GM19438 (cell line): ENCODE results near the gene PCSK5.
"Not testable (repeated sequence)": the region's sequence is repeated elsewhere in the genome, so short reads cannot be mapped to it uniquely, and the experiment has no call there.

Experiments
- ATAC-seq: cut with Tn5 transposase; IDR thresholded peaks from one replicate; pipeline ENCODE4 v1.9.1; 2021; ENCODE audit warnings: low read depth; ENCODE audit not compliant: unreplicated experiment

Gene PCSK5

DNA sequence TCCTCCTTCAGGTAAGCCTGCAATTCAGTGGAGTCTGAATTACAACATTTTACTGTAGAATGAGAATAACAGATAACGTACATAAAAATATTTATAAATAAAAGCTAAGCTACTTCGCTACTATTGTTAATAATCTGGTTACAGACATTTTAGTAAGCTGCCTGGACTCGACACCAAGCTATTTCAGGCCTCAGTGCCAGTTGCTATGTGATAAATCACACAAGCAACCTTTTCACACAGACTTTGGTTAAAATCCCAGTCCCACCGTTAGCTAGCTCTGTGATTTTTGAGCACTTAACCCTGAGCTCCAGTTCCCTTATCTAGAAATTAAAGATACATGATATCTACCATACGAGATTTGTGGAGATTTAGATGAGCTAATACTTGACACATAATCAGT, 403.8 kb downstream of the PCSK5 start:
- no peak for ATAC-seq

DNA sequence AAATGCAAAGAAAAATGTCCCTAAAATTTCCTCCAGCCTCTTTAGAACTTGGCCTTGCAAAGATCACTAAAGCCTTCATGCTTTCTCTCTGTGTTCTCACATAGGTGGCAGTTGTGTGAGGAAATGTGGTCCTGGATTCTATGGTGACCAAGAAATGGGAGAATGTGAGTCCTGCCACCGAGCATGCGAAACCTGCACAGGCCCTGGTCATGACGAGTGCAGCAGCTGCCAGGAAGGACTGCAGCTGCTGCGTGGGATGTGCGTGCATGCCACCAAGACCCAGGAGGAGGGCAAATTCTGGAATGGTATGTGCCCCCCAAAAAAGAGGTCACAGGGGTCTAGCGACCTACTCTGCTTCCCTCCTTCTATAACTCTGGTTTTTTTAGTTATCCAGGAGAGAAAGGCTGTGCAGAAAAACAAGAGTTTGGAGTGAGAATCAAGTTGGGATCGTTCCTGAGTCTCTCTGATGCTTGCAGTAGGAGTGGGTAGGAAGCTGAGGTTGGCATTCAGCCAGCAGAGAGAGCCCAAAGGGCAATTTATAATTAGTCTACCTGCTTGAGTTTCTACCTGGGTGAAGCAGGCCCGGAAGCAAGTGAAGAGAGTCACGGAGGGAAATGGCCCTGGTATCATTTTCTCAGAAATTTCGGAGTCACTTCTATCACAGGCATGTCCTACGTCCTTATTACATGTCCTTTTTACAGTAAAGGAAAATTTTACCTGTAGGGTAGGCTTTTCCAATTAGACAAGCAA, 406.3 kb downstream of the PCSK5 start:
- ATAC-seq = no peak

DNA sequence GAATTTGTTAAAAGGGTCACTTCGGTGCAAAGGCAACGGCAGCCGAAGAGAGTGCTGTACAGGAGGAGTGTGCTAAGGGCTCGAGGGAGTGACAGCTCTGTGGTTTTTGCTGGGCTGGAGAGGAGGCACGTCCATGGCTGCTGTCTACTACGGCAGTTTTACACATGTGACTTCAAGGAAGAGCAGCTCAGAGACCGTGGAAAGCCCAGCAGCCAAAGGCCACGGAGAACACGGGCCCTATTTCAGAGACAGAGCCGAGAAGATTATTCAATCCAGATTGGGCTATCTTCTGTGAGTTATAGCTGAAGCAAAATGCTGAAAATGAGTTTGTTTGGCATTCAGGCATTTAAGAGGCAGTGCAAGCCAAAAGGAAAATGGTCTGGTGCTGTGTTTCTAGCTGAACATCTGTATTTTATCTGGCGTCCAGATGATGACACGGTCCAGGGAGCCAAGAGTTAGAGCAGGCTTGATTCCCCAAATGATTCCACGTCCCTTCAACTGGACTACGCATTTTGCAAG, 407.3 kb downstream of the PCSK5 start:
- ATAC-seq = no peak

DNA sequence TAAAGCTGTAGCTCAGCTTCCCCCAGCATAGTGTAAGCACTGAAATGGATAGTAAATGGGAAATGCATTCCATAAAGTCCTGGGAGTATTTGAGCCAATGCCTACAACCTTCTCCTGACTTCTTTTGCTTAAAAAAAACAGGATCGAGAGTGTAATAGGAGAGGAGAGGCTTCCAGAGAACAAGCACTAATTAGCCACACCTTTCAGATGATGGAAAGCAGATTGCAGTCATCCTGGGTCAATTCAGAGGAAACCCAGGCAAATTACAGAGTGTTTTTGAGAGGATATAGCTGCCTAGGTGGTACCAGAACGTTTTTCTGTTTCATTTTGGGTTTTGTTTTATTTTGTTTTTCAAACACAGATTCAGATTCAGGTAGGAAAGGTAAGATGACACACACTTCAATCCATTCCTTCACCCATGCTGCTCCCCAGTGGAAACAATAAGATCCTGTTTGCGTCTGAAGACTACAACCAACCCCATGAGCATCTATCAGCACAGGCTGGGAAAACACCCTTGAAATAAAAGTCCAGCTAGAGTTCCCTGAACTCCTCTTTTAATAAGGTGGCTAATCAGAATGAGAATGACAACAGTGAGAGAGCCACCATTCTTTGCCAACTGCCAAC, 408.2 kb downstream of the PCSK5 start:
- ATAC-seq = no peak

DNA sequence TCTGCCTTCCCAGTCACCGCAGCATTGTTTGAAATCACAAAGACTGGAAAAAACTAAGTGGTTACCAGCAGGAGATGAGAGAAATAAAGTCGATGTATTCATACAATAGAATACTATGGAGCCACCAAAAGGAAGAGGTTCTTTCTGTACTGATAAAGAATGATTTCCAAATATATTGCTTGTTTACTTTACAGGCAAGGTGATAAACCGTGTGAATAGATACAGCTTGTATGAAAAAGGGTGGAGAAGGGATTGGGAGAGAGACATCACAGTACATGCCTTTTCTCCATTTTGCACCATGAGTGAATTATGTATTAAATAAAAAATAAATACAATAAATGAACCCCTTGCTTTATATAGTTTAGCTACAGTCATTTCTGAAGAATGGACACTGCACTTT, 412.1 kb downstream of the PCSK5 start:
- ATAC-seq = no peak

DNA sequence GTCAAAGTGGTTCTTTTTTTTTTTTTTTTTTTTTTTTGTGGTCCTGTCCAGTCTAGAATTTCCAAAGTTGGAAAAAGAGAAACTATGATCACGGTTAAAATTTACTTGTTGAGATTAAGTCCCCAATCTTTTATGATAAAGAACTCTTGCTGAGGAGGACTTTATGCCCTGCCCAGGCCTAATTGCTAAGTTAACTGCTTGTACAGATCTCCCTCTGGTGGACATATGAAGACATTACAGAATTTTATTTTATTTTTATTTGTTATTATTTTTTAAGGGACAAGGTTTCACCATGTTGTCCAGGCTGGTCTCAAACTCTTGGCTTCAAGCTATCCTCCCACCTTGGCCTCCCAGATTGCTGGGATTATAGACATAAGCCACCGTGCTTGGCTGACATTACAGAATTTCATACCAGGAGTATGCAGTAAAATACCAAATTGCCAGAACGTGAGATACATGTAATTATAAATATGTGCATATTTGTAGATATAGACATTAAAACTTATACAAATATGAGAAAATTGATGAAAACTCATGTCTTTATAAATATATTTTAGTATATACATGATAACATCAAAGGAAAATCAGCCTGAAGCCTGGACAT, 412.6 kb downstream of the PCSK5 start:
- no peak for ATAC-seq

DNA sequence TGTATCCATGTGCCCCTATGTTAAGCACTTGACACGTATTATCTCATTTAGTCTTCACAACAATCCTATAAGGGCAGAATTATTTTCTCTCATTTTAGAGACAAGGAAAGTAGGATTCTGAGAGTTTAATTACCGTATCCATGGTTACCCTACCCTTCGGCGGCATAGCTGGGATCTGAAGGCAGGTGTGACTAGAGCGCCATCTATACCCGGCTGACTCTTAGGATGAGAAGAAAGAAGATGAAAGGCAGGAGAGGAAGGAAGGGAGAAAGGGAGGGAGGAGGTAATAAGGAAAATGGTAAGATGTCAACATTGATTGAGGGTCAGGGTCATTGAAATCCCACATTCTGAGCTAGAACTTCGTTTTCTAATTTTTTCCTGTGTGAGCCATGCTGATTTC, 416.6 kb downstream of the PCSK5 start:
- ATAC-seq = not testable (repeated sequence)

DNA sequence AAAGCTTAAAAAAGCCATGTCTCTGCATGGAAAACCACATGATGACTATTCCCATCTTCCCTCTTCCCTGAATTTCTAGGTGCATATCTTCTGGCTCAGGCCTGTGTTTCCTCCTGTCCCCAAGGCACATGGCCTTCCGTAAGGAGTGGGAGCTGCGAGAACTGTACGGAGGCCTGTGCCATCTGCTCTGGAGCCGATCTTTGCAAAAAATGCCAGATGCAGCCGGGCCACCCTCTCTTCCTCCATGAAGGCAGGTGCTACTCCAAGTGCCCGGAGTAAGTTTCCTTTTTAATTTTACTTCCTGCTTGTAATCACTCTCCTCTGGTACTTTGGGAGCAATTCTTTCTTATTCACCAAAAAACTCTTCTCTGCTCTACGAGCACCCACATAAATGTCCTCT, 420.1 kb downstream of the PCSK5 start:
- ATAC-seq = no peak

DNA sequence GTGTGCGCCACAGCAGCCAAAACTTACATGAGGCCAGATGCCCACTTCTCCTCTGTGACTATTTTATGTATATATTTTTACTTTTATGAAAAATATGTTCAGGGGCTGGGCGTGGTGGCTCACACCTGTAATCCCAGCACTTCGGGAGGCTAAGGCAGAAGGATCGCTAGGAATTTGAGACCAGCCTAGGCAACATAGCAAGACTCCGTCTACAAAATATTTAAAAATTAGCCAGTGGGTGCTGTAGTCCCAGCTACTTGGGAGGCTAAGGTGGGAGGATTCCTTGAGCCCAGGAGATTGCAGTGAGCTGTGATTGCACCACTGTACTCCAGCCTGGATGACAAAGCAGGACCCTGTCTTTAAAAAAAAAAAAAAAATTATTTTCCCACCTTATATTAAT, 420.5 kb downstream of the PCSK5 start:
- ATAC-seq = no peak

DNA sequence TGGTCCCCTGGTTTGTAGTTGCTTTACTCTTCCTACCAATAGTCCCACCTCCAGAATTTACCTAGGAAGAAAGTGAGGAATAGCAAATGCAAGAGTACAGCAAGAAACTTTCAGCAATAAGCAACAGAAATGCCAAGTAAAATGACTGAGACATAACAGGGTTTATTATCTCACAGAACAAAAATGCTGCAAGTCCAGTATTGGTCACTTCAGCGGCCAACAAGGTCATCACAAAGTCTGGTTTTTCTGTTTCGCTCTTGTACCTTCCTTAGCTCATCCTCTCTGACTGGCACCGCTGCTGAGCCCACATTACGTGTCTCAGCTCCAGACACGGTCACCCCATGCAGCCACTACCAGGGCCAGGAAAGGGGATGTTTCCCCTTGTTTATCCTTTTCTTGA, 421.1 kb downstream of the PCSK5 start:
- no peak for ATAC-seq

DNA sequence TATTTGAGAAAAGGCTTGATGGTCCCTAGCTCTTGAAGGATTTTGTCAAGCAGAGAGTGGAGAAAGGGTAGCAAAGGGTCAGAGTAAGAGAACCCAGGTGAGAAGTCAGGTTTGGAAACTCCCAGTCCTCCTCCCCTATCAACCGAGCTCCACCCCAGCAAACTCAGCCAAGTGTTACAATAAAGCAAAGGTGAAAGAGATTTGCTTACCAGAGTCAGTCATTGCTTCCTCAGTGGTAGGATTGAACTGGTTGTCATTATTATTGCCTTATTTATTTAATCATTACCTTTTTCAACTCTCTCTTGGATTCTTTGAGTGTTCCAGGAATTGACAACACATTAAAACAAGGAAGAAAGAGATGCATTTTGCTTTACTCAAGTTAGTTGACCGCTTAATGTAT, 423.3 kb downstream of the PCSK5 start:
- ATAC-seq = no peak

DNA sequence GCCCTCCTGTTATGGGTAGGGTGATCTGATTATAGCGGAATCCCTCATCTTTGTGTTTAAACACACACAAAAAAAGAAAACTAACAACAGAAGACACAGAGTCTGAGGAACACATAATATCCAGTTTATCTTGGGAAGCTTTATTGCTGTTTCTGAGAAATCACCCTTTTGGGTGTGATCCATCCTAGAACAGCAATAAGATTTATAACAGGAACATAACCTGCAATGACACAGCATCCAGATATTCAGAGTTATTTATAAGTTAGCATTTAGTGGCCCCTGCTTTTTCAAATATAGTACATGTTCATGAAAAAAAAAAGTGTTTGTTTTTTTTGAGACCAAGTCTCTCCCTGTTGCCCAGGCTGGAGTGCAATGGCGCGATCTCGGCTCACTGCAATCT, 423.8 kb downstream of the PCSK5 start:
- ATAC-seq = no peak

DNA sequence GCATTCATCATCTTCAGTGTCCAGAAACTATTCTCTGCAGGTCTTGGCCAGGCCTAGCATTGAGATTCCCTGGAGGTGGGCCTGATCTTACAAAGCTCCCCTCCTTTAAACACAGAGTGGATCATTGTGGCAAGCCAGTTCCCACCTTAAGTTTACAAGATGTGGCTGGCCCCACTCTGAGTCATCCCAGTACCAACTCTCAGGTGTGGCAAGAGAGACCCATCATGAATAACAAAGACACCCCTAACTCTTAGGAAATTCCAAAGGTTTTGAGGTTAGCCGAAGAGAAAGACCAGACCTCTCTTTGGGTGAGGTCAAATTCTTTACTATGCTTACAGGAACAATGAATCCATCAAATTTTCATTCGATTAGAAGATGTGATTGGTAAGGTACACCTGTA, 425.6 kb downstream of the PCSK5 start:
- no peak for ATAC-seq

DNA sequence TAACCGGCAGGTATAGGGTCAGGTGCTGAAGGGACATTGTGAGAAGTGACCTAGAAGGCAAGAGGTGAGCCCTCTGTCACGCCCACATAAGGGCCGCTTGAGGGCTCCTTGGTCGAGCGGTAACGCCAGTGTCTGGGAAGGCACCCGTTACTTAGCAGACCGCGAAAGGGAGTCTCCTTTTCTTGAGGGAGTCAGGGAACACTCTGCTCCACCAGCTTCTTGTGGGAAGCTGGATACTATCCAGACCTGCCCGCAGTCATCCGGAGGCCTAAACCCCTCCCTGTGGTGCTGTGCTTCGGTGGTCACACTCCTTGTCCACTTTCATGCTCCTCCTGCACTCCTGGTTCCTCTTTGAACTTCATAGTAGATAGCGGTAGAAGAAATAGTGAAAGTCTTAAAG, 429.0 kb downstream of the PCSK5 start:
- ATAC-seq = not testable (repeated sequence)

DNA sequence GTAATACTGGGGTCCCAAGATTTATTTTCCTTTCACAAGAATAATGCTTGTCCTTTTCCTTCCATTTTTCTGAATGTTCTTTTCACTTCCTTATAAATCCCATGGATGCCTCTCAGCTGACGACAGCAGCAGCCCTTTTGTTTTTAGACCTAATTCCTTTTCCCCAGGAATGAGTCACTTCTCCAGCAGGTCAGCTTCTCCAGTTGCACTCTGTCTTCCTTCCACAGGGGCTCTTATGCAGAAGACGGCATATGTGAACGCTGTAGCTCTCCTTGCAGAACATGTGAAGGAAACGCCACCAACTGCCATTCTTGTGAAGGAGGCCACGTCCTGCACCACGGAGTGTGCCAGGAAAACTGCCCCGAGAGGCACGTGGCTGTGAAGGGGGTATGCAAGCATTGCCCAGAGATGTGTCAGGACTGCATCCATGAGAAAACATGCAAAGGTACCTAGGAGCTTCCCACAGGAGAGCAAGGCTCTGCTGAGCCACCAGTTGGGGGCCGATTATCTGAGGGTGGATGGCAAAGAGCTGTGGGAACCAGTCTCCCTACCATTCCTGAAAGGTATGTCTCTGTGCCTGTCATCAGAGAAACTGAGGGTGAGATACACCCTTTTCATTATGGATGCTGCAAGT, 430.8 kb downstream of the PCSK5 start:
- ATAC-seq = no peak

DNA sequence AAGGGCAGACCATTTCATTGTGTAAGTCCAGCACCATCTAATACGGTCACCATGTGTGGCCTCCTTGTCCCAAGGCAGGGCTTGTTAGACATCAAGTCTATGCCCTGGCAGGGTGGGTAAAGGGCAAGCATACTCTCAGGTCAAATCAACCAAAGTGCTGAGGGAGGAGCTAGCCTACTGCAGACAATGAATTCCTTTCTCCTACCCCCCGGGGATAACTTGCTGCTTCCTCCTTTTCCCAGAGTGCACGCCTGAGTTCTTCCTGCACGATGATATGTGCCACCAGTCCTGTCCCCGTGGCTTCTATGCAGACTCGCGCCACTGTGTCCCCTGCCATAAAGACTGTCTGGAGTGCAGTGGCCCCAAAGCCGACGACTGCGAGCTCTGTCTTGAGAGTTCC, 432.3 kb downstream of the PCSK5 start:
- no peak for ATAC-seq

DNA sequence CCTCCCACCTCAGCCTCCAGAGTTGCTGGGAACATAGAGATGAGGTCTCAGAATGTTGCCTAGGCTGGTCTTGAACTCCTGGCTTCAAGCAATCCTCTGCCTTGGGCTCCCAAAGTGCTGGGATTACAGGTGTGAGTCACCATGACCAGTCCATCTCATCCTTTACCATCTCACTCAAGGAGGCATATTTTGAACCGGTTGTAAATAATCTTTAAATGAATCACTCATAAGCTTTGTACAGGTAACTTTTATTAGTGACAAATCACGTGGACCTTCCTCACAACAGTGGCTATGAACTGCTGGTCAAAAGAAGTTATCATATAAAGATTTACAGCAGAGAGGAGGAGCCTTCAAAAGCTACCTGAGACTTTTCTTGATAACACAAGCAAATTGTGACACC, 433.0 kb downstream of the PCSK5 start:
- no peak for ATAC-seq

DNA sequence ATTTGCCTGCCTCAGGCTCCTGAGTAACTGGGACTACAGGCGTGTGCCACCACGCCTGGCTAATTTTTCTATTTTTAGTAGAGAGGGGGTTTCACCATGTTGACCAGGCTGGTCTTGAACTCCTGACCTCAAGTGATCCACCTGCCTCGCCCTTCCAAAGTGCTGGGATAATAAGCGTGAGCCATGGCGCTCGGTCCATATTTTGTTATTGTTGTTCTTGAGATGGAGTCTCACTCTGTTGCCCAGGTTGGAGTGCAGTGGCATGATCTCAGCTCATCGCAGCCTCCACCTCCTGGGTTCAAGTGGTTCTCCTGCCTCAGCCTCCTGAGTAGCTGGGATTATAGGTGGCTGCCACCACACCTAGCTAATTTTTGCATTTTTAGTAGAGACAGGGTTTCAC, 433.6 kb downstream of the PCSK5 start:
- ATAC-seq = not testable (repeated sequence)

DNA sequence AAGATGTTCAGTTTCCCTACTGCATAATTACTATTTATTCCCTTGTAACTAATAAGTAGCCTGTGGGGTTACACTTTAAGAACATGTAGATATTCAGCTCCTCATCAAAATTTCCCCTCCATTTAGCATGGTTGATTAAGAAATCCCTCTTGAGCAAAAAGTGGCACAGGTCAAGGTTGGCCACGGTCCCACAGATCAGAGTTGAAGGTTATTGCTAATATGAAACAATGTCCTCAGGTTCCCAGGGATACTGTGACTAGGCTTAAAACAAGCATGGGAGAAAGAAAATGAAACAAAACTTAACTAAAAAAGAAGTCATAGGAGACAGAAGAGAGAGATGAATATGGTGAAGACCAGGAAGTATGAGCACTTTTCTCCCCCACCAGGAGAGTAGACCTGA, 439.6 kb downstream of the PCSK5 start:
- ATAC-seq = no peak

DNA sequence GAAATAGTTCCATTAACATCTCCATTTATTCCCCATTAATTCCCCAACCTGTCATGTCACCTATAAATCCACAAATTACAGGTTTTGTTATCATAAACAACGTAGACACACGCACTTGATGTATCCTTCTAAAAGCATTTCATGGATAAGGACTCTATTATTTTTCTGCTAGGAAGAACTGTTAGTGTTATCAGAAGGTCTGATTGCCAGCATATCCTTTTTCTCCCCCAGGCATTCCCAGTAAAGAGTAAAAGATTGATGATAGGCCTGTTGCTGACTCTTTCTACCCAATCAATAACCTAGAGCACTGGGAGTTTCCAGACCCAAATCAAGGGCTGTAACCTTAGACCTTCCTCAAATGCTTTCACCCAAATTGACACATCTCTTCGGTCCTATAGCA, 442.9 kb downstream of the PCSK5 start:
- no peak for ATAC-seq

DNA sequence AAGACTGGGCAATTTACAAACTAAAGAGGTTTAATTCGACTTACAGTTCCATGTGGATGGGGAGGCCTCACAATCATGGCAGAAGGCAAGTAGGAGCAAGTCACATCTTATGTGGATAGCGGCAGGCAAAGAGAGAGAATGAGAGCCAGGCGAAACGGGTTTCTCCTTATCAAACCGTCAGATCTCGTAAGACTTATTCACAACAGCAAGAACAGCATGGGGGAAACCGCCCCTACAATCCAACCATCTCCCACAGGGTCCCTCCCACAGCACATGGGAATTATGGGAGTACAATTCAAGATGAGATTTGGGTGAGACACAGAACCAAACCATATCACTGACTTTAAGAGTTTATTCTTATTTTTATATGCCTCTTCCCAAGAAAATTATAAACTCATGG, 443.5 kb downstream of the PCSK5 start:
- ATAC-seq = no peak
